ENCODE data around the gene GLI2.

DNA sequence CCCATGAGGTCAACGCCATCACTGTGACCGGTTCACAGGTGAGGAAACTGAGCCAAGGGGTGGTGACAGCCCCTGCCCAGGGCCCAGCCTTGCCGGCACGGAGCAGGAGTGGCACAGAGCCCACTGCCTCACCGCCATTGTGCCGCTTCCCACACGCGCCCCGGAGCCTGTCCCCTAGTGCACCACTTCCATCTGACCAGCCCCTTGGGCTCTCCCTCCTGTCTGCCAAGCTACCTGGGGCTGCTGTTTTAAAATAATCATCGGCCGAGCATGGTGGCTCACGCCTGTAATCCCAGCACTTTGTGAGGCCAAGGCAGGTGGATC is 49.7 kb upstream of the GLI2 start:
- TF ChIP-seq, protein P1, sequence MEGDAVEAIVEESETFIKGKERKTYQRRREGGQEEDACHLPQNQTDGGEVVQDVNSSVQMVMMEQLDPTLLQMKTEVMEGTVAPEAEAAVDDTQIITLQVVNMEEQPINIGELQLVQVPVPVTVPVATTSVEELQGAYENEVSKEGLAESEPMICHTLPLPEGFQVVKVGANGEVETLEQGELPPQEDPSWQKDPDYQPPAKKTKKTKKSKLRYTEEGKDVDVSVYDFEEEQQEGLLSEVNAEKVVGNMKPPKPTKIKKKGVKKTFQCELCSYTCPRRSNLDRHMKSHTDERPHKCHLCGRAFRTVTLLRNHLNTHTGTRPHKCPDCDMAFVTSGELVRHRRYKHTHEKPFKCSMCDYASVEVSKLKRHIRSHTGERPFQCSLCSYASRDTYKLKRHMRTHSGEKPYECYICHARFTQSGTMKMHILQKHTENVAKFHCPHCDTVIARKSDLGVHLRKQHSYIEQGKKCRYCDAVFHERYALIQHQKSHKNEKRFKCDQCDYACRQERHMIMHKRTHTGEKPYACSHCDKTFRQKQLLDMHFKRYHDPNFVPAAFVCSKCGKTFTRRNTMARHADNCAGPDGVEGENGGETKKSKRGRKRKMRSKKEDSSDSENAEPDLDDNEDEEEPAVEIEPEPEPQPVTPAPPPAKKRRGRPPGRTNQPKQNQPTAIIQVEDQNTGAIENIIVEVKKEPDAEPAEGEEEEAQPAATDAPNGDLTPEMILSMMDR (IDR thresholded peaks at IDR 0.05), result no peak
- no peak for TF ChIP-seq POLR2A (IDR thresholded peaks at IDR 0.05)

Measured in vagina (tissue), 2 donors.